A549 (cell line): ENCODE results near the gene MADD. TPM values are rescaled to one million over a fixed set of nuclear protein-coding genes. Genes with fewer than 3 reads are reported as not detected.

Experiments used
- ATAC-seq, 2 experiments: fragments of 200-7000 bp in 1 of 2; fragments of >200 bp in 1 of 2; cut with Nextera tagmentation in 1 of 2; cut with Tn5 transposase in 1 of 2; 3 replicates each; pipeline versions ENCODE4 v1.8.0 to v1.9.1; 2018 to 2020; ENCODE audit warnings: mild to moderate bottlenecking in 1 of 2, moderate library complexity in 1 of 2
- CTCF ChIA-PET: fragments of 300-600 bp; sonication (Branson Sonifier 250); formaldehyde crosslinking; extraction: SDS; loops from one replicate; lab custom pipeline; 2021; ENCODE audit warnings: antibody characterized with exemption, inconsistent platforms; lab: Yijun Ruan, JAX
- POLR2A ChIA-PET: fragments of 350-600 bp; formaldehyde crosslinking; extraction: SDS; loops from one replicate; lab custom pipeline; 2021; ENCODE audit warnings: antibody characterized with exemption, inconsistent platforms; lab: Yijun Ruan, JAX
- DNase-seq, 2 experiments: peaks; one replicate each; pipeline versions ENCODE4 v3.0.0 to v3.0.0-alpha.2; 2011 to 2016; ENCODE audit warnings: low read depth in 1 of 2, low spot score in 1 of 2
- FAIRE-seq: peaks from 2 replicates; lab custom pipeline; 2011; peaks lifted over from hg19 to GRCh38; lab: Jason Lieb, UNC
- H3K27ac ChIP-seq, 2 experiments: fragments of >200 bp; sonication (Bioruptor Twin); formaldehyde crosslinking; 3 replicates each; pipeline ENCODE4 v1.5.1; 2016 to 2017
- H3K4me1 ChIP-seq: fragments of >200 bp; sonication (Bioruptor Twin); formaldehyde crosslinking; 3 replicates; pipeline ENCODE4 v1.6.1; 2016
- H3K4me2 ChIP-seq: fragments of >200 bp; sonication (Bioruptor Twin); formaldehyde crosslinking; 3 replicates; pipeline ENCODE4 v1.6.1; 2016
- H3K4me3 ChIP-seq: fragments of >200 bp; sonication (Bioruptor Twin); formaldehyde crosslinking; 3 replicates; pipeline ENCODE4 v1.5.1; 2016
- H3K9me3 ChIP-seq: fragments of >200 bp; sonication (Bioruptor Twin); formaldehyde crosslinking; 3 replicates; pipeline ENCODE4 v1.6.1; 2016
- BCL3 ChIP-seq: fragments of >200 bp; sonication (Bioruptor Twin); formaldehyde crosslinking; IDR thresholded peaks from 3 replicates; pipeline ENCODE4 v1.6.1; 2016
- BHLHE40 ChIP-seq: IDR thresholded peaks from 2 replicates; pipeline ENCODE4 v1.6.1; 2012; ENCODE audit warnings: low read depth, low read length, inconsistent platforms
- CBX2 ChIP-seq: fragments of 200-600 bp; sonication (generic); IDR thresholded peaks from 2 replicates; pipeline ENCODE4 v1.6.1; 2016; ENCODE audit warnings: low read depth, mild to moderate bottlenecking, borderline replicate concordance
- CEBPB ChIP-seq, 2 experiments: fragments of >200 bp in 1 of 2; sonication (Bioruptor Twin) in 1 of 2; formaldehyde crosslinking in 1 of 2; IDR thresholded peaks; 2 replicates each; pipeline ENCODE4 v1.6.1; 2012 to 2016
- CHD2 ChIP-seq: fragments of 150-350 bp; IDR thresholded peaks from 2 replicates; pipeline ENCODE4 v1.6.1; 2014; ENCODE audit warnings: low read length; ENCODE audit not compliant: partially characterized antibody
- CHD4 ChIP-seq: fragments of 200-600 bp; sonication (generic); IDR thresholded peaks from 2 replicates; pipeline ENCODE4 v1.6.1; 2016; ENCODE audit warnings: antibody characterized with exemption, mild to moderate bottlenecking, borderline replicate concordance
- EHF ChIP-seq: fragments of 250-450 bp; sonication (Bioruptor Pico); IDR thresholded peaks from 2 replicates; pipeline ENCODE4 v1.5.0; 2020; ENCODE audit warnings: mild to moderate bottlenecking
- ESRRA ChIP-seq: fragments of 150-350 bp; IDR thresholded peaks from 2 replicates; pipeline ENCODE4 v1.6.1; 2014; ENCODE audit warnings: mild to moderate bottlenecking, low read length, borderline replicate concordance
- FOXS1 ChIP-seq: fragments of 250-450 bp; sonication (Bioruptor Pico); IDR thresholded peaks from 2 replicates; pipeline ENCODE4 v1.5.0; 2020; ENCODE audit warnings: mild to moderate bottlenecking, moderate library complexity
- GATA3 ChIP-seq: IDR thresholded peaks from 2 replicates; pipeline ENCODE4 v1.6.1; 2012; ENCODE audit warnings: borderline replicate concordance
- HEYL ChIP-seq: fragments of 250-450 bp; sonication (Bioruptor Pico); IDR thresholded peaks from 2 replicates; pipeline ENCODE4 v1.8.0; 2021; ENCODE audit warnings: mild to moderate bottlenecking, moderate library complexity
- HOXA7 ChIP-seq: fragments of 250-450 bp; sonication (Bioruptor Pico); IDR thresholded peaks from 2 replicates; pipeline ENCODE4 v1.5.0; 2020; ENCODE audit warnings: mild to moderate bottlenecking, moderate library complexity
- JUNB ChIP-seq: fragments of >200 bp; sonication (Bioruptor Twin); formaldehyde crosslinking; IDR thresholded peaks from 2 replicates; pipeline ENCODE4 v1.6.1; 2016
- KDM5A ChIP-seq: fragments of 200-600 bp; sonication (generic); IDR thresholded peaks from 2 replicates; pipeline ENCODE4 v1.6.1; 2016; ENCODE audit warnings: antibody characterized with exemption, mild to moderate bottlenecking
- MAFK ChIP-seq: fragments of 450-650 bp; IDR thresholded peaks from 2 replicates; pipeline ENCODE4 v1.6.1; 2014; ENCODE audit not compliant: partially characterized antibody
- MYC ChIP-seq: IDR thresholded peaks from 2 replicates; pipeline ENCODE4 v1.6.1; 2012; ENCODE audit warnings: mild to moderate bottlenecking, inconsistent platforms, low read length, improper control_type of control experiment, borderline replicate concordance
- PBX3 ChIP-seq: IDR thresholded peaks from 2 replicates; pipeline ENCODE4 v1.6.1; 2012
- PHF8 ChIP-seq: fragments of 200-600 bp; sonication (generic); IDR thresholded peaks from 2 replicates; pipeline ENCODE4 v1.6.1; 2016; ENCODE audit warnings: low read depth, mild to moderate bottlenecking, antibody characterized with exemption, moderate library complexity, borderline replicate concordance
- POLR2AphosphoS2 ChIP-seq: conservative IDR thresholded peaks from 2 replicates; pipeline ENCODE4 v1.6.1; 2012; ENCODE audit warnings: low read length, improper control_type of control experiment, inconsistent platforms
- RAD21 ChIP-seq, 2 experiments: fragments of >200 bp in 1 of 2; sonication (Bioruptor Twin) in 1 of 2; formaldehyde crosslinking in 1 of 2; IDR thresholded peaks in 1 of 2; conservative IDR thresholded peaks in 1 of 2; 2 replicates in 1 of 2; 3 replicates in 1 of 2; pipeline ENCODE4 v1.6.1; 2012 to 2018; ENCODE audit warnings: inconsistent platforms in 1 of 2
- RARB ChIP-seq: fragments of 250-450 bp; sonication (Bioruptor Pico); IDR thresholded peaks from 2 replicates; pipeline ENCODE4 v1.8.0; 2021; ENCODE audit warnings: mild to moderate bottlenecking, moderate library complexity
- RCOR1 ChIP-seq: fragments of 150-350 bp; IDR thresholded peaks from 2 replicates; pipeline ENCODE4 v1.6.1; 2014; ENCODE audit warnings: antibody characterized with exemption, low read length, low read depth
- RFX5 ChIP-seq: fragments of 450-650 bp; IDR thresholded peaks from 2 replicates; pipeline ENCODE4 v1.7.1; 2014; ENCODE audit warnings: antibody characterized with exemption, mild to moderate bottlenecking, moderate library complexity
- SMC3 ChIP-seq: fragments of >200 bp; sonication (Bioruptor Twin); formaldehyde crosslinking; IDR thresholded peaks from 3 replicates; pipeline ENCODE4 v1.6.1; 2018; ENCODE audit warnings: inconsistent platforms
- SREBF2 ChIP-seq: fragments of 450-650 bp; IDR thresholded peaks from 2 replicates; pipeline ENCODE4 v1.6.1; 2014; ENCODE audit warnings: mild to moderate bottlenecking, moderate library complexity
- TP53 ChIP-seq: fragments of 250-450 bp; sonication (Bioruptor Pico); IDR thresholded peaks from 2 replicates; pipeline ENCODE4 v1.5.0; 2021; ENCODE audit warnings: mild to moderate bottlenecking, moderate library complexity
- ZC3H11A ChIP-seq: fragments of 450-650 bp; IDR thresholded peaks from 2 replicates; pipeline ENCODE4 v1.6.1; 2014; ENCODE audit warnings: antibody characterized with exemption, mild to moderate bottlenecking
- ZNF302 ChIP-seq: fragments of 250-450 bp; sonication (Bioruptor Pico); IDR thresholded peaks from 2 replicates; pipeline ENCODE4 v1.9.0; 2021; ENCODE audit warnings: inconsistent platforms, mild to moderate bottlenecking, moderate library complexity
- WGBS: methylation state at CpG from one replicate; pipeline ENCODE4 v1.1.6; 2017; ENCODE audit errors: missing lambda C conversion rate; 5-methylcytosine and 5-hydroxymethylcytosine counted together
- polyA plus RNA-seq, 4 experiments: library from polyadenylated mRNA; depleted of rRNA in 3 of 4; stranded (reverse); fragments of >200 nt; fragmentation: RNase III in 1 of 4; extraction: RNeasy Plus Mini Kit Qiagen cat#74134 plus additional on column Dnase treatment in 1 of 4; gene quantifications; 2 replicates in 3 of 4; 3 replicates in 1 of 4; pipeline ENCODE4 v1.2.3, GENCODE V29; 2011 to 2017
- TF ChIP-seq, protein P1 (sequence below): fragments of >200 bp; sonication (Bioruptor Twin); formaldehyde crosslinking; IDR thresholded peaks from 2 replicates; pipeline ENCODE4 v1.6.1; 2016
- TF ChIP-seq, protein P2 (sequence below): fragments of >200 bp; sonication (Bioruptor Twin); formaldehyde crosslinking; IDR thresholded peaks from 3 replicates; pipeline ENCODE4 v1.5.1; 2016
- TF ChIP-seq, protein P3 (sequence below): fragments of 200-600 bp; sonication (generic); IDR thresholded peaks from 2 replicates; pipeline ENCODE4 v1.6.1; 2016; ENCODE audit warnings: antibody characterized with exemption, mild to moderate bottlenecking, moderate library complexity

MADD gene
- polyA plus RNA-seq, 2 of the 4 experiments (the other 2 are of a cell fraction), result 16.7 to 25.2 TPM

DNA sequence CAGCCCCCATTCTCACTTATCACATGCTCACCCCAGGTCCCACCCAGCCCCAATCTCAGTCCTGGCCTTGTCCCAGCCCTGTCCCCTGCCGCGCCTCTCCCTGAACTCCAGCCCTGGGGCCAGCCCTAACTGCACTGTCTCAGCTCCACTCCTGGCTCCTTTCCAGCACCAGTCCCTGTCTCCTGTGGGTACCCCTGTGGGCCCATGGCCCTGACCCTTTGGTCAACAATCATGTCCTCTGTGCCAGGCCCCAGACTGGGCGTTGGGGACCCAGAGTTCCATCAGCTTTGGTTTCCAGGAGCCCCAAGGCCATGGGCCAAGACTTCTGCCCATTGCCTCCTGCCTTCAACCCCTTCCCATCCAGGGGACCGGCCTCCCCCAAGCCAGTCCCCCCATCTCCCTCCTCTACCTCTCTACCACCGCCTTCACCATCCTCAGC lies 107.7 kb downstream of the MADD start:
- H3K4me2 ChIP-seq, result no peak overlapping the region
- POLR2A ChIA-PET, result no interaction called here
- 81% methylated on average over 4 of the region's 5 CpGs for WGBS
- H3K4me1 ChIP-seq, result peaks cover 21% of the 10 kb centered on the region
- no peak overlapping the region for H3K27ac ChIP-seq
- ATAC-seq (no peak), FAIRE-seq (no peak), DNase-seq (no peak)
- CTCF ChIA-PET, result interaction anchor here (1.0 to 2.4 kb wide), 3 partner anchors 8 to 34 kb away, joined by 3 to 8 read pairs (median 6); no protein-coding TSS in a partner anchor
- H3K9me3 ChIP-seq, result no peaks in the 10 kb centered on the region
- TF ChIP-seq RAD21 (conservative IDR thresholded peaks at IDR 0.05 in 1 of 2, IDR thresholded peaks at IDR 0.05 in 1 of 2) (no peak), SREBF2 (no peak), CHD4 (no peak), RFX5 (no peak), BHLHE40 (no peak), HOXA7 (no peak), TP53 (CRISPR knock-in tag) (no peak), FOXS1 (no peak), RCOR1 (no peak), JUNB (no peak), ZNF302 (CRISPR knock-in tag) (no peak), CBX2 (no peak), CHD2 (no peak)
- no peak overlapping the region for H3K4me3 ChIP-seq

DNA sequence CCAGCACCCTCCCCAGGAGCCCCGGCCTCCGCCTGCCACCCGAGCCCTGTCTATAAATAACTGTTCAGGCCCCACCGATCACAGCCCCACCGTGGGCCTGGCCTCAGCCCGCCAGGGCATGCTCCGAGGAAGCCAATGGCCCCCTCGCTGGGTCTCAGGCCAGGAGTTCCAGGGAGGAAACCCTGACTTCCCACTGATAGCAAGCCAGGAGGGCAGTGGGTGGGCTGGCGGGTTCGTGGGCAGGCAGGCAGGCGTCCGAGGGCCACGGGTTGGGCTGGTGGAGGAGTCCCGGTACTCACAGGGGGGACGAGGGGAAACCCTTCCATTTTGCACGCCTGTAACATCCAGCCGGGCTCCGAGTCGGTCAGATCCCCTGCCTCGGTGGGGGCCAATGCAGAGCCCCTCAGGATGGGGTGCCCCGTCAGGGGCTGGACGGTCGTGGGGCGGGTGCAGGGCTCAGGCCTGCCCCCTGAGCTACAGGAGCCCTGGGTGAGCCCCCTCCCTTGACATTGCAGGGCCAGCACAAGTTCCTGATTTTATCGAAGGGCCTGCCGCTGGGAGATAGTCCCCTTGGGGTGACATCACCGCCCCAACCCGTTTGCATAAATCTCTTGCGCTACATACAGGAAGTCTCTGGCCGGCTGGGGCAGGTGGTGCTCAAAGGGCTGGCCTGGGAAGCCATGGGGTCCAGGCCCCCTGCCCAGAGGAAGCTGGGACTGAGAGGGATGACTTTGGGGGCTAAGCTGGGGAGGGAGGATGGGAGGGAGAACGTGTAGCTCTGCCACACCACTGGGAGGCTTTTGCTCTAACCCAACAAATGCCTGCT lies 108.3 kb downstream of the MADD start, which contains the start of gene SPI1:
Gene SPI1, minus strand, starts transcription at position 538 of the 826 bp plus-strand sequence. Its CDS starts 194 bp downstream, at position 344.
- ChIA-PET CTCF (interaction anchor here (1.1 to 2.4 kb wide), 3 partner anchors 9 to 34 kb away, joined by 3 to 8 read pairs (median 6); no protein-coding TSS in a partner anchor), POLR2A (no interaction called here)
- H3K4me1 ChIP-seq, result peaks cover 21% of the 10 kb centered on the region
- no peak for FAIRE-seq
- no peak within 1 kb of the TSS for H3K4me2 ChIP-seq
- DNase-seq, result no peak
- no peak for ATAC-seq
- H3K4me3 ChIP-seq, result no peak within 1 kb of the TSS
- TF ChIP-seq ESRRA (no peak), SMC3 (no peak), MYC (no peak), PHF8 (no peak), MAFK (no peak), HEYL (no peak), CEBPB (IDR thresholded peaks at IDR 0.05) (no peak), POLR2AphosphoS2 (no peak), EHF (CRISPR knock-in tag) (no peak), BCL3 (no peak), GATA3 (no peak), ZC3H11A (no peak), RARB (CRISPR knock-in tag) (no peak), KDM5A (no peak), FOXS1 (no peak), ZNF302 (CRISPR knock-in tag) (no peak), PBX3 (no peak)
- TF ChIP-seq, protein P1, sequence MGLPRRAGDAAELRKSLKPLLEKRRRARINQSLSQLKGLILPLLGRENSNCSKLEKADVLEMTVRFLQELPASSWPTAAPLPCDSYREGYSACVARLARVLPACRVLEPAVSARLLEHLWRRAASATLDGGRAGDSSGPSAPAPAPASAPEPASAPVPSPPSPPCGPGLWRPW, result no peak
- TF ChIP-seq, protein P2, sequence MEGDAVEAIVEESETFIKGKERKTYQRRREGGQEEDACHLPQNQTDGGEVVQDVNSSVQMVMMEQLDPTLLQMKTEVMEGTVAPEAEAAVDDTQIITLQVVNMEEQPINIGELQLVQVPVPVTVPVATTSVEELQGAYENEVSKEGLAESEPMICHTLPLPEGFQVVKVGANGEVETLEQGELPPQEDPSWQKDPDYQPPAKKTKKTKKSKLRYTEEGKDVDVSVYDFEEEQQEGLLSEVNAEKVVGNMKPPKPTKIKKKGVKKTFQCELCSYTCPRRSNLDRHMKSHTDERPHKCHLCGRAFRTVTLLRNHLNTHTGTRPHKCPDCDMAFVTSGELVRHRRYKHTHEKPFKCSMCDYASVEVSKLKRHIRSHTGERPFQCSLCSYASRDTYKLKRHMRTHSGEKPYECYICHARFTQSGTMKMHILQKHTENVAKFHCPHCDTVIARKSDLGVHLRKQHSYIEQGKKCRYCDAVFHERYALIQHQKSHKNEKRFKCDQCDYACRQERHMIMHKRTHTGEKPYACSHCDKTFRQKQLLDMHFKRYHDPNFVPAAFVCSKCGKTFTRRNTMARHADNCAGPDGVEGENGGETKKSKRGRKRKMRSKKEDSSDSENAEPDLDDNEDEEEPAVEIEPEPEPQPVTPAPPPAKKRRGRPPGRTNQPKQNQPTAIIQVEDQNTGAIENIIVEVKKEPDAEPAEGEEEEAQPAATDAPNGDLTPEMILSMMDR, result no peak
- TF ChIP-seq, protein P3, sequence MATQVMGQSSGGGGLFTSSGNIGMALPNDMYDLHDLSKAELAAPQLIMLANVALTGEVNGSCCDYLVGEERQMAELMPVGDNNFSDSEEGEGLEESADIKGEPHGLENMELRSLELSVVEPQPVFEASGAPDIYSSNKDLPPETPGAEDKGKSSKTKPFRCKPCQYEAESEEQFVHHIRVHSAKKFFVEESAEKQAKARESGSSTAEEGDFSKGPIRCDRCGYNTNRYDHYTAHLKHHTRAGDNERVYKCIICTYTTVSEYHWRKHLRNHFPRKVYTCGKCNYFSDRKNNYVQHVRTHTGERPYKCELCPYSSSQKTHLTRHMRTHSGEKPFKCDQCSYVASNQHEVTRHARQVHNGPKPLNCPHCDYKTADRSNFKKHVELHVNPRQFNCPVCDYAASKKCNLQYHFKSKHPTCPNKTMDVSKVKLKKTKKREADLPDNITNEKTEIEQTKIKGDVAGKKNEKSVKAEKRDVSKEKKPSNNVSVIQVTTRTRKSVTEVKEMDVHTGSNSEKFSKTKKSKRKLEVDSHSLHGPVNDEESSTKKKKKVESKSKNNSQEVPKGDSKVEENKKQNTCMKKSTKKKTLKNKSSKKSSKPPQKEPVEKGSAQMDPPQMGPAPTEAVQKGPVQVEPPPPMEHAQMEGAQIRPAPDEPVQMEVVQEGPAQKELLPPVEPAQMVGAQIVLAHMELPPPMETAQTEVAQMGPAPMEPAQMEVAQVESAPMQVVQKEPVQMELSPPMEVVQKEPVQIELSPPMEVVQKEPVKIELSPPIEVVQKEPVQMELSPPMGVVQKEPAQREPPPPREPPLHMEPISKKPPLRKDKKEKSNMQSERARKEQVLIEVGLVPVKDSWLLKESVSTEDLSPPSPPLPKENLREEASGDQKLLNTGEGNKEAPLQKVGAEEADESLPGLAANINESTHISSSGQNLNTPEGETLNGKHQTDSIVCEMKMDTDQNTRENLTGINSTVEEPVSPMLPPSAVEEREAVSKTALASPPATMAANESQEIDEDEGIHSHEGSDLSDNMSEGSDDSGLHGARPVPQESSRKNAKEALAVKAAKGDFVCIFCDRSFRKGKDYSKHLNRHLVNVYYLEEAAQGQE, result no peak
- H3K27ac ChIP-seq, result no peak within 1 kb of the TSS
- no peaks in the 10 kb centered on the region for H3K9me3 ChIP-seq
- WGBS, result 83% methylated on average over 17 of the region's 31 CpGs
